A549 (cell line): Measurements from ENCODE around the gene TWIST2. TPM values are rescaled to one million over a fixed set of nuclear protein-coding genes. Genes with fewer than 3 reads are reported as not detected.

Source experiments
- ATAC-seq, 2 experiments: fragments of 200-7000 bp in 1 of 2; fragments of >200 bp in 1 of 2; cut with Nextera tagmentation in 1 of 2; cut with Tn5 transposase in 1 of 2; 3 replicates each; pipeline versions ENCODE4 v1.8.0 to v1.9.1; 2018 to 2020; ENCODE audit warnings: mild to moderate bottlenecking in 1 of 2, moderate library complexity in 1 of 2
- CTCF ChIA-PET: fragments of 300-600 bp; sonication (Branson Sonifier 250); formaldehyde crosslinking; extraction: SDS; loops from one replicate; lab custom pipeline; 2021; ENCODE audit warnings: antibody characterized with exemption, inconsistent platforms; lab: Yijun Ruan, JAX
- POLR2A ChIA-PET: fragments of 350-600 bp; formaldehyde crosslinking; extraction: SDS; loops from one replicate; lab custom pipeline; 2021; ENCODE audit warnings: antibody characterized with exemption, inconsistent platforms; lab: Yijun Ruan, JAX
- DNase-seq, 2 experiments: peaks; one replicate each; pipeline versions ENCODE4 v3.0.0 to v3.0.0-alpha.2; 2011 to 2016; ENCODE audit warnings: low read depth in 1 of 2, low spot score in 1 of 2
- FAIRE-seq: peaks from 2 replicates; lab custom pipeline; 2011; peaks lifted over from hg19 to GRCh38; lab: Jason Lieb, UNC
- H3K27ac ChIP-seq, 2 experiments: fragments of >200 bp; sonication (Bioruptor Twin); formaldehyde crosslinking; 3 replicates each; pipeline ENCODE4 v1.5.1; 2016 to 2017
- H3K4me1 ChIP-seq: fragments of >200 bp; sonication (Bioruptor Twin); formaldehyde crosslinking; 3 replicates; pipeline ENCODE4 v1.6.1; 2016
- H3K4me2 ChIP-seq: fragments of >200 bp; sonication (Bioruptor Twin); formaldehyde crosslinking; 3 replicates; pipeline ENCODE4 v1.6.1; 2016
- H3K4me3 ChIP-seq: fragments of >200 bp; sonication (Bioruptor Twin); formaldehyde crosslinking; 3 replicates; pipeline ENCODE4 v1.5.1; 2016
- H3K9me3 ChIP-seq: fragments of >200 bp; sonication (Bioruptor Twin); formaldehyde crosslinking; 3 replicates; pipeline ENCODE4 v1.6.1; 2016
- BCL3 ChIP-seq: fragments of >200 bp; sonication (Bioruptor Twin); formaldehyde crosslinking; IDR thresholded peaks from 3 replicates; pipeline ENCODE4 v1.6.1; 2016
- CBX2 ChIP-seq: fragments of 200-600 bp; sonication (generic); IDR thresholded peaks from 2 replicates; pipeline ENCODE4 v1.6.1; 2016; ENCODE audit warnings: low read depth, mild to moderate bottlenecking, borderline replicate concordance
- CEBPB ChIP-seq, 2 experiments: fragments of >200 bp in 1 of 2; sonication (Bioruptor Twin) in 1 of 2; formaldehyde crosslinking in 1 of 2; IDR thresholded peaks; 2 replicates each; pipeline ENCODE4 v1.6.1; 2012 to 2016
- CHD2 ChIP-seq: fragments of 150-350 bp; IDR thresholded peaks from 2 replicates; pipeline ENCODE4 v1.6.1; 2014; ENCODE audit warnings: low read length; ENCODE audit not compliant: partially characterized antibody
- CHD4 ChIP-seq: fragments of 200-600 bp; sonication (generic); IDR thresholded peaks from 2 replicates; pipeline ENCODE4 v1.6.1; 2016; ENCODE audit warnings: antibody characterized with exemption, mild to moderate bottlenecking, borderline replicate concordance
- E2F6 ChIP-seq: IDR thresholded peaks from 2 replicates; pipeline ENCODE4 v1.6.1; 2012; ENCODE audit warnings: low read depth, borderline replicate concordance
- EHMT2 ChIP-seq: fragments of 200-600 bp; sonication (generic); IDR thresholded peaks from 2 replicates; pipeline ENCODE4 v1.6.1; 2016; ENCODE audit warnings: antibody characterized with exemption, low read depth, mild to moderate bottlenecking, moderate library complexity
- GATA3 ChIP-seq: IDR thresholded peaks from 2 replicates; pipeline ENCODE4 v1.6.1; 2012; ENCODE audit warnings: borderline replicate concordance
- HOXA7 ChIP-seq: fragments of 250-450 bp; sonication (Bioruptor Pico); IDR thresholded peaks from 2 replicates; pipeline ENCODE4 v1.5.0; 2020; ENCODE audit warnings: mild to moderate bottlenecking, moderate library complexity
- HOXB5 ChIP-seq: fragments of 250-450 bp; sonication (Bioruptor Pico); IDR thresholded peaks from 2 replicates; pipeline ENCODE4 v1.5.0; 2020; ENCODE audit warnings: mild to moderate bottlenecking, moderate library complexity
- MAFK ChIP-seq: fragments of 450-650 bp; IDR thresholded peaks from 2 replicates; pipeline ENCODE4 v1.6.1; 2014; ENCODE audit not compliant: partially characterized antibody
- MYC ChIP-seq: IDR thresholded peaks from 2 replicates; pipeline ENCODE4 v1.6.1; 2012; ENCODE audit warnings: mild to moderate bottlenecking, inconsistent platforms, low read length, improper control_type of control experiment, borderline replicate concordance
- NFE2L2 ChIP-seq: fragments of 150-350 bp; conservative IDR thresholded peaks from 2 replicates; pipeline ENCODE4 v1.6.1; 2014; ENCODE audit warnings: low read length
- NPAS2 ChIP-seq: fragments of 250-450 bp; sonication (Bioruptor Pico); IDR thresholded peaks from 2 replicates; pipeline ENCODE4 v1.8.0; 2022; ENCODE audit warnings: mild to moderate bottlenecking, moderate library complexity, borderline replicate concordance
- PBX3 ChIP-seq: IDR thresholded peaks from 2 replicates; pipeline ENCODE4 v1.6.1; 2012
- POLR2AphosphoS2 ChIP-seq: conservative IDR thresholded peaks from 2 replicates; pipeline ENCODE4 v1.6.1; 2012; ENCODE audit warnings: low read length, improper control_type of control experiment, inconsistent platforms
- RCOR1 ChIP-seq: fragments of 150-350 bp; IDR thresholded peaks from 2 replicates; pipeline ENCODE4 v1.6.1; 2014; ENCODE audit warnings: antibody characterized with exemption, low read length, low read depth
- RFX5 ChIP-seq: fragments of 450-650 bp; IDR thresholded peaks from 2 replicates; pipeline ENCODE4 v1.7.1; 2014; ENCODE audit warnings: antibody characterized with exemption, mild to moderate bottlenecking, moderate library complexity
- RNF2 ChIP-seq: fragments of 200-600 bp; sonication (generic); IDR thresholded peaks from 2 replicates; pipeline ENCODE4 v1.6.1; 2016; ENCODE audit warnings: low read depth, mild to moderate bottlenecking, antibody characterized with exemption, moderate library complexity, borderline replicate concordance
- SREBF2 ChIP-seq: fragments of 450-650 bp; IDR thresholded peaks from 2 replicates; pipeline ENCODE4 v1.6.1; 2014; ENCODE audit warnings: mild to moderate bottlenecking, moderate library complexity
- TFCP2L1 ChIP-seq: fragments of 250-450 bp; sonication (Bioruptor Pico); IDR thresholded peaks from 2 replicates; pipeline ENCODE4 v1.5.0; 2021; ENCODE audit warnings: mild to moderate bottlenecking
- ZC3H11A ChIP-seq: fragments of 450-650 bp; IDR thresholded peaks from 2 replicates; pipeline ENCODE4 v1.6.1; 2014; ENCODE audit warnings: antibody characterized with exemption, mild to moderate bottlenecking
- ZFP36 ChIP-seq: fragments of 450-650 bp; IDR thresholded peaks from 2 replicates; pipeline ENCODE4 v1.6.1; 2014; ENCODE audit warnings: borderline replicate concordance; ENCODE audit not compliant: partially characterized antibody
- ZSCAN20 ChIP-seq: fragments of 250-450 bp; sonication (Bioruptor Pico); IDR thresholded peaks from 2 replicates; pipeline ENCODE4 v1.8.0; 2022; ENCODE audit warnings: mild to moderate bottlenecking, moderate library complexity
- WGBS: methylation state at CpG from one replicate; pipeline ENCODE4 v1.1.6; 2017; ENCODE audit errors: missing lambda C conversion rate; 5-methylcytosine and 5-hydroxymethylcytosine counted together
- polyA plus RNA-seq, 4 experiments: library from polyadenylated mRNA; depleted of rRNA in 3 of 4; stranded (reverse); fragments of >200 nt; fragmentation: RNase III in 1 of 4; extraction: RNeasy Plus Mini Kit Qiagen cat#74134 plus additional on column Dnase treatment in 1 of 4; gene quantifications; 2 replicates in 3 of 4; 3 replicates in 1 of 4; pipeline ENCODE4 v1.2.3, GENCODE V29; 2011 to 2017

Gene TWIST2
- polyA plus RNA-seq, 2 of the 4 experiments (the other 2 are of a cell fraction): 7.1 to 8.2 TPM

GRCh38 chr2:238884122-238884811 lies 36.4 kb downstream of the TWIST2 start:
- TF ChIP-seq NFE2L2: no peak
- no peak for TF ChIP-seq EHMT2
- TF ChIP-seq TFCP2L1 (CRISPR knock-in tag): no peak
- no peak for TF ChIP-seq PBX3
- no peak for TF ChIP-seq ZC3H11A
- no peak for TF ChIP-seq SREBF2
- TF ChIP-seq POLR2AphosphoS2: no peak
- TF ChIP-seq CEBPB (IDR thresholded peaks at IDR 0.05): no peak
- no peak for TF ChIP-seq ZFP36
- no peak for TF ChIP-seq E2F6
- TF ChIP-seq BCL3: no peak
- TF ChIP-seq HOXA7 (CRISPR knock-in tag): no peak
- no peak for TF ChIP-seq NPAS2
- no peak for TF ChIP-seq CBX2
- no peak for TF ChIP-seq GATA3
- no peak for TF ChIP-seq RCOR1
- TF ChIP-seq RFX5: no peak
- whole genome bisulfite sequencing: 92% methylated on average over 11 of the region's 19 CpGs
- Histone ChIP-seq H3K4me2 (no peak overlapping the region), H3K27ac (no peak overlapping the region), H3K4me3 (no peak overlapping the region), H3K4me1 (peaks cover 4% of the 10 kb centered on the region; the same call in 1 of the 3 replicates), H3K9me3 (no peaks in the 10 kb centered on the region)
- ATAC-seq (no peak), DNase-seq (no peak), FAIRE-seq (no peak)
- ChIA-PET CTCF (interaction anchor here (0.8 to 1.0 kb wide), 3 partner anchors 9 to 36 kb away, joined by 3 read pairs; no protein-coding TSS in a partner anchor), POLR2A (no interaction called here)

GRCh38 chr2:238884812-238885408 lies 37.0 kb downstream of the TWIST2 start:
- ChIA-PET CTCF (interaction anchor here (0.8 to 1.0 kb wide), 4 partner anchors 9 to 527 kb away, joined by 3 to 4 read pairs (median 3); no protein-coding TSS in a partner anchor), POLR2A (no interaction called here)
- FAIRE-seq (no peak), DNase-seq (no peak), ATAC-seq (no peak)
- peaks cover 4% of the 10 kb centered on the region; the same call in 1 of the 3 replicates for H3K4me1 ChIP-seq
- H3K27ac ChIP-seq: no peak overlapping the region
- no peak for TF ChIP-seq EHMT2
- no peak for TF ChIP-seq MYC
- no peak for TF ChIP-seq MAFK
- no peak for TF ChIP-seq HOXB5 (CRISPR knock-in tag)
- no peak for TF ChIP-seq CHD4
- TF ChIP-seq RNF2: no peak
- no peak for TF ChIP-seq CHD2
- no peak for TF ChIP-seq ZSCAN20 (CRISPR knock-in tag)
- no peak overlapping the region for H3K4me2 ChIP-seq
- no peak overlapping the region for H3K4me3 ChIP-seq
- 97% methylated on average over 10 of the region's 14 CpGs for whole genome bisulfite sequencing
- no peaks in the 10 kb centered on the region for H3K9me3 ChIP-seq
